ENCODE results near the gene TP53BP1. TPM values are rescaled to one million over a fixed set of nuclear protein-coding genes. Genes with fewer than 3 reads are reported as not detected.
A peak's percentile ranks its signal among the peaks of the same experiment; 100 is the strongest.

Gene TP53BP1
- total RNA-seq, 1 donor from 2014 or later: 44.9 TPM

GRCh38 chr15:43515741-43516140, 22.8 kb upstream of the TP53BP1 start:
- no peak for DNase-seq (ENCODE audit: extremely low spot score in 2 of 2)
- H3K9me3 ChIP-seq: no peaks in the 10 kb centered on the region
- no peaks in the 10 kb centered on the region for H3K27me3 ChIP-seq
- peak overlapping the region; percentile 85 for H3K27ac ChIP-seq
- peaks cover 0 to 3% of the 10 kb centered on the region in 2 donors for H3K36me3 ChIP-seq
- TF ChIP-seq POLR2AphosphoS5 (IDR thresholded peaks at IDR 0.05; ENCODE audit: insufficient read depth in 1 of 2, low read depth in 1 of 2) (no peak), POLR2A (IDR thresholded peaks at IDR 0.05) (no peak), CTCF (IDR thresholded peaks at IDR 0.05) (no peak)
- H3K4me3 ChIP-seq: no peak overlapping the region
- intact Hi-C loops (cut with DNase I): no loop called here
- H3K4me1 ChIP-seq: peaks cover 35% of the 10 kb centered on the region

GRCh38 chr15:43514241-43515057, 21.5 kb upstream of the TP53BP1 start:
- H3K9me3 ChIP-seq: no peaks in the 10 kb centered on the region
- H3K27me3 ChIP-seq: no peaks in the 10 kb centered on the region
- no peak for TF ChIP-seq POLR2A (IDR thresholded peaks at IDR 0.05)
- intact Hi-C loops (cut with DNase I): no loop called here
- H3K4me1 ChIP-seq: peaks cover 44% of the 10 kb centered on the region
- H3K36me3 ChIP-seq: no peaks in the 10 kb centered on the region
- DNase-seq (ENCODE audit: extremely low spot score in 2 of 2): no peak
- peak overlapping the region; percentile 85 for H3K27ac ChIP-seq
- no peak overlapping the region for H3K4me3 ChIP-seq

- H3K4me1 ChIP-seq: peaks cover 44% of the 10 kb centered on the region
- intact Hi-C loops (cut with DNase I): no loop called here
- TF ChIP-seq CTCF (IDR thresholded peaks at IDR 0.05) (no peak), POLR2A (IDR thresholded peaks at IDR 0.05) (no peak), POLR2AphosphoS5 (IDR thresholded peaks at IDR 0.05; ENCODE audit: insufficient read depth in 1 of 2, low read depth in 1 of 2) (no peak)
Measured at GRCh38 chr15:43513550-43513949, 20.6 kb upstream of the TP53BP1 start.

GRCh38 chr15:43511012-43511885, 18.3 kb upstream of the TP53BP1 start:
- Histone ChIP-seq H3K27me3 (no peaks in the 10 kb centered on the region), H3K9me3 (no peaks in the 10 kb centered on the region), H3K4me1 (peaks cover 36% of the 10 kb centered on the region), H3K27ac (peak overlapping the region; percentile 88), H3K4me3 (peak overlapping the region; percentile 56 to 67), H3K36me3 (no peaks in the 10 kb centered on the region)
- TF ChIP-seq CTCF (IDR thresholded peaks at IDR 0.05): no peak
- no peak for TF ChIP-seq POLR2AphosphoS5 (IDR thresholded peaks at IDR 0.05; ENCODE audit: insufficient read depth in 1 of 2, low read depth in 1 of 2)
- no peak for TF ChIP-seq POLR2A (IDR thresholded peaks at IDR 0.05)
- intact Hi-C loops (cut with DNase I): no loop called here
- DNase-seq (ENCODE audit: extremely low spot score in 2 of 2): no peak

More at GRCh38 chr15:43513550-43513949, 20.6 kb upstream of the TP53BP1 start:
- Histone ChIP-seq H3K4me3 (no peak overlapping the region), H3K27me3 (no peaks in the 10 kb centered on the region), H3K36me3 (no peaks in the 10 kb centered on the region), H3K27ac (peak overlapping the region; percentile 85), H3K9me3 (no peaks in the 10 kb centered on the region)
- no peak for DNase-seq (ENCODE audit: extremely low spot score in 2 of 2)

- TF ChIP-seq POLR2AphosphoS5 (IDR thresholded peaks at IDR 0.05; ENCODE audit: insufficient read depth in 1 of 2, low read depth in 1 of 2) (peak; percentile 90 to 93), POLR2A (IDR thresholded peaks at IDR 0.05) (peak in 1 of 2 donors; percentile 45), CTCF (IDR thresholded peaks at IDR 0.05) (no peak)
- peak in 1 of 2 donors; percentile 99 for DNase-seq (ENCODE audit: extremely low spot score in 2 of 2)
- intact Hi-C loops (cut with DNase I): no loop called here
- no peaks in the 10 kb centered on the region for H3K27me3 ChIP-seq
- no peaks in the 10 kb centered on the region for H3K9me3 ChIP-seq
- H3K27ac ChIP-seq: peak overlapping the region; percentile 88
- H3K4me3 ChIP-seq: peak overlapping the region; percentile 56 to 67
- no peaks in the 10 kb centered on the region for H3K36me3 ChIP-seq
- peaks cover 29% of the 10 kb centered on the region for H3K4me1 ChIP-seq
Measured at GRCh38 chr15:43510200-43511011, 17.4 kb upstream of the TP53BP1 start.
